COLO829 (cell line): ENCODE results near the gene ZDHHC12.

Source experiments
- DNase-seq: peaks from one replicate; pipeline ENCODE4 v3.0.0; 2012; ENCODE audit warnings: low spot score

Gene ZDHHC12

DNA sequence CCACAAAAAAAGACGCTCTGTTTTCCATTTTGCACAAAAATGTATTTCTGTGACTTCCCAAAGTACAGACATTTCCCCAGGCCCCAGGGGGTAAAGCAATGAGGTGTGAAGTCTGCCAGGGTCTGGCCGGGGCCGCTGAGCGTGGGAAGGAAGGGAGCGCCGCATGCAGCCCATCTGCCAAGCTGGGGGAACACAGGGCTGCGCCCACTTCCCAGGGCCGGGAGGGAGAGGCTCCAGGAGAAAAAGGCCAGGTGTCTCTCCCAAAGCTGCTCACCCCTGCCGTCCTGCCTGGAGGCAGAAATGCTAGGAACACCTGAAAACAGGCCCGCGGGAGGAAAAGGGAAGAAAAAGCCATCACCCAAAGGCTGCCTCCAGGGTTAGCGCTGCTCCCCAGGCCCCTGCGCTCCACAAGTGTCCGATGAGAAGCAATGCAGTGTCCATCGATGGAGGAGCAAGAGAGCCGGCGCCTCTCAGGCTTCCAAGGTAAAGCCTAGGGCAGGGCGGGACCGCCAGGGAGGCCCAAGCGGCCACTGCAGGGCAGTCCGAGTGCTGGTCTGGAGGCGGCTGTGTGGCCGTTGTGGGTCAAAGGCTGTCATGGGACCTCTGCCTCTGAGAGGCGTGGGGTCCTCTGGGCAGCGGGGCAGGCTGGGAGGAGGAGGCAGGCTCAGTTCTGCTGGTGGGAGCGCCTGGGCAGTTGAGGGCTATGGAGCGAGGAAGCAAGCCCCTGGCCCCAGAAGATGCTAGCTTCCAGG, 6.0 kb upstream of the ZDHHC12 start:
- DNase-seq, result no peak

DNA sequence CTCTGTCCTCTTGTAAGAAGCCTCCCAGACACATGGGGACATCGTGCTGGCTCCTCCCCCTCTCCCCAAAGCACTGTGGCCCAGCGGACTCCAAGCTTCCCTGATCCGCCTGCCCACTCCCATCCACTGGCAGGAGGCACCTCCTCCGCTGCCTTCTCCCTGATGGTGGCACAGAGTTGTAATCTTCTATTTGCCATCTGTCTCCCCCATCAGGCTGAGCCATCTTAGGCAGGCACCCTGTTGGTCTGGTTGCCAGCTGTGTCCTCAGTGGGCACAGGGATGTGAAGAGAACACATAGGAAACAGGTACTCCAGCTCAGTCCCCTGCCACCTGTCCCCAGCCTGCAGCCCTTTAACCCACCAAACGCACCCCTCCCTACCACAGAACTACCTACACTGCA, 5.4 kb upstream of the ZDHHC12 start:
- no peak for DNase-seq

DNA sequence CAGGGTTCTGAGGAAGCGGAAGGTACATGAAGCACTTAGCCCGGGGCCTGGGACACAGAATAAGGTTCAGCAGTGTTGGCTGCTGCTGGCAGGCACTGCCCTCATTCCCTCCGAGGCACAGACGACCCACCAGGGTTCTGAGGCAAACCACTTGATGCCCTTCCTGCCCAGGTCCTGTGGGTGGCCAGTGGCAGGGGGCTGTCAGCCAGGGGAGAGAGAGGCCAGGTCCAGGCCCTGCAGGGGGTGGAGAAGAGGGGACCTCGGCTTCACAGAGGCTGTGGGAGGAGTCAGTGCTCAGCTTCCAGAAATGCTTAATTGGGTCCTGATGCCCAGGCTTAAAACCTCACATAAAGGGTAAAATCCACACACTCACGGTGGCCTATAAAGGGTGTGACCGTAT, 4.4 kb upstream of the ZDHHC12 start:
- DNase-seq, result no peak

DNA sequence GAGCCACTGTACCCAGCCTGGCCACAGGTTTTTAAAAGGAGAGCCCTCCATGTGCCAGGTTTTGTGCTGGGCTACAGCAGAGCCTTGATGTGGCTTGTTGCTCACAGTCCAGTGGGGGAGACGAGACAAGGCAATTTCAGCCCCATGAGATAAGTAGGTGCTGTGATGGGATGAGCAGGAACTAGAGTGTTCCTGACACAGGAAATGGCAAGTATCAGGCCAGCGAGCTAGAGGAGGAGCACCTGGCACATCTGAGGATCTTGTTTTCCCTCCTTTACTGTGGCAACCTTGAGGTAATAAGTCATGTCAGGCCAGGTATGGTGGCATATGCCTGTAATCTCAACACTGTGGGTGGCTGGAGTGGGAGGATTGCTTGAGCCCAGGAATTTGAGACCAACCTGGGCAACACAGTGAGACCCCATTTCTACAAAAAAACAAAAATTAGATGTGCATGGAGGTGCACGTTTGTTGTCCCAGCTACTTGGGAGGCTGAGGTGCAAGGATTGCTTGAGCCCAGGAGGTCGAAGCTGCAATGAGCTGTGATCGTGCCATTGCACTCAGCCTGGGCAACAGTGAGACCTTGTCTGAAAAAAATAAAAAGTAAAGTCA, 3.8 kb upstream of the ZDHHC12 start:
- DNase-seq, result no peak

DNA sequence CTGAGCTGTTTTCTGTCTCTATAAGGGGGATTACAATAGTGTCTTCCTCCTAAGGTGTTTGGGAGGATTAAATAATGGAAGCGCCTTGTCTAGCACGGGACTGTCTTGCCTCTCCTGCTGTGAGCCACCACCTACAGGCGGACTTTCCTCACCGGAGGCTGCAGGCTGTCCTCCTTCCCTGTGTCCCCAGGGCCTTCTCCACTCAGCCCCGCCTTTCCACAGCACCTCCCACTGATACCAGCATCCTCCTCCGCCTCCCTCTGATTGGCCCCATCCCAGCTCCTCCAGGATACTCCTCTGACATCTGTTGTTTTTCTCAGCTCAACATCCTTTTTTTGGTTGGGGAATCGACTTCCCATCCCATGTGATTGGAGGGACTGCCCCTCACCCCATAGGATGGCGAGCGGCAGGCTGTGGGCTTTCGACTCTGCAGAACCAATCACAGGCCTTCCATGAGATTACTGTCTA, 851 bp upstream of the ZDHHC12 start:
- peak; percentile 72 for DNase-seq

DNA sequence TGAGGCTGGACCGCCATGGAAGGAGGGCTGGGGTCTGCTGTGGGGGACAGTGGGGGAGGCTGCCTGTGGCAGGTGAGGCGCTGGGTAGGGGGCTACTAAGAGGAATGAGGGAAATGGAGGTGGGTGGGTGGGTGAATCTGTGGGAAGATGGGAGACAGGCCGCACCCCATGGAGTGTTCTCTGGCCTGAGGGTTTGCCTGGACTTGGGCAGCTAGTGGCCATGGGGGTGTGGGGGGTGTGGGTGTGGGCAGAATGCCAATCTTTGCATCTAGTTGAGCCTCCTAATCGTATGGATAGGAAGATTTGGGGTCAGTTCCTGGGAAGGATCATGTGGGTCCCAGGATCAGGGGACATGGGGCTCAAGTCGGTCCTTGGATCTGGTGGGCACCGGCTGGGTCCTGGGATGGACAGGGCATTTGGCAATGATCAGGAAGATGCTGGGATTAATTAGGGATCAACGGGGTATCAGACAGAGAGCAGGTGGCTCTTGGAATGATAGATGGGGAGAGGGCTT, 518 bp downstream of the ZDHHC12 start:
- DNase-seq, result peak; percentile 23

DNA sequence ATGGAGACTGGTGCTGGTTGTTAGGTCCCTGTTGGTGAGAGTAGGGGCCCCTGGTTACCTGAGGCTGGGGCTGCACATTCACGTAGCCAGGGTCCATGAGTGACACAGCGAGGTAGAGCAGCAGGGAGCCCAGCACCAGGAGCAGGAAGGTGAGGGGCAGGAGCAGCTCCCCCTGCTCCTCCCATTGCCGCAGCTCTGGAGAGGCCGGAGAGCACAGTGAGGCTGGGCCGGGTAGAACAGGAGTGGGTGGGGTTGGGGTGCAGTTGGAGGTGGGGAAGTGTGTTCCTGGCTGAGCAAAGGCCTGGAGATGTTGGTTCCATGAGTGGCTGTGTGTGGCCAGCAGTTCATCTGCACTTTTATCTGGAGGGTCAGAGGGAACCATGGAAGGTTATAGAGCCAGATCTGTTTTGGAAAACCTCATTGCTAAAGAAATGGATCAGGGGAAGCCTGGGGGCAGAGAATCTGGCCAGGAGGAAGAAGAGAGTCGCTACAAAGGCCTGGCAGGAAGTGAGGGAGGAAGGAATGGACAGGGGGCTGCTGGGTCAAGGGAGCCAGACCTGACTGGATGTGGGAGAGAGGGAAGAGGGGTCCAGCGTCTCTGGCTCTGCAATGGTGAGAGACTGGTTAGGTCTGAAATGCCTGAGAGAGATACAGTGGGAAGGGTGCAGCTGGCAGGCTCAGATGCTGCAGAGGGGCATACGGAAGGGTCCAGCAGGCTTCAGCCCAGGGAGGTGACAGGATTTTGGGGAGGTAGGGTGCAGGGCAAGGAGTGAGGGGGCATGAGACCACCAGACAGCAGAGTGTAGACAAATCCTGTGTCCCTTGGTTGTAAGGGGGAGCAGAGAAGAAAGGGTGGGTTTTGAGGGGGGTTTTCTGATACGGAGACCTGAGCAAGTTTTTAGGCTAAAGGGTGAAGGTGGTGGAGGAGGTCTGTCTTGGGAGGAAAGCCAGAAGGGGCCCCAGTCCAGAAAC, 1.3 kb downstream of the ZDHHC12 start:
- no peak for DNase-seq

DNA sequence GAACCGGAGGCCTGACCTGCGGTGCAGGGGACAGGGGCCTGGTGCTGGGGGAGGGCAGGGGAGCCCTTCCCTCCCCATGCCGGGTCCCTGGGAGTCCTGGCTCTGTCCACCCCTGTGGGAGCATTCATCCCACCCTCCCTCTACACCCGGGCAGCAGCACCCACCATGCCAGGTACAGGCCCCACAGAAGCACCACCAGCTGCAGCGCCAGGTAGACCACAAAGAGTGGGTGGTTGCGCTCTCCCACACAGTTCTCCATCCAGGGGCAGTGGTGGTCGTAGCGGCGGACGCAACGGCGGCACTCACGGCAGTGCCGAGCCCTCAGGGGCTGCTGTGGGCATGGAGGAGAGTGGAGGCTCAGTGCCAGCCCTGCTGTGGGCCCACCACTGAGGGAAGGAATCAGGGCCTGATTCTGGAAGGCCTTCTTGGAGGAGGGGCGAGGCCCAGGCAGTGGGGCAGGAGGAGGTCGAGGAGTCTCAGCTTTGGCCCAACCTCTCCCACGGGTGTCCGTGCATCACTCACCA, 2.4 kb downstream of the ZDHHC12 start:
- no peak for DNase-seq

DNA sequence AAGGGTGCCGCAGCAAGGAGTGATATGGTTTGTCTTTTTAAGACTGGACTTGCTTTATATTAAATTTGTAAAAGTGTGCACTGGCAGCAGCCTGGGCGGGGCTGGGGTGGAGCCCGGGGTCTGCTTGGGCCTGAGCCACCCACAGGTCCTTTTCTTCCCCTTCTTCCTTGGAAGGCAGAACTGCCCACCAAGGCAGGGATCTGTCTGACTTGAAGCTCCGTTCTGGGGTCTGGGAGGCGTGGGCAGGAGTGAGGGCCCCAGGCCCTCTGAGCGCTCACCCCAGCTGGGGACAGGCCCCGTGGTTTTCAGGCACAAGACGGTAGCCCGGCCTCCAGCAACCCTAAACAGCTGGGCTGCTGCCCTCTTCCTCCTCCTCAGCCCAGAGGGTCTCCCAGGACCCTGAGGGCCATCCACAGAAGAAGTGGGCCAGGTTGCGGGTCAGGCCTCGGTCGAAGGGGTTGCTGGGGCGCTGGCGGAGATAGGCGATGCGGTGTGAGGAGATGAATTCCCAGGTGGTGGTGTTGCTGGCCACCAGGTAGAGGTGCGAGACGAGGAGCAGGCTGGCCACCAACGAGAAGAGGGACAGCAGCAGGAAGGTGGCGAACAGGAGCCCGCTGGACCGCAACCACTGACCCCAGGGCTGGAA, 3.0 kb downstream of the ZDHHC12 start:
- DNase-seq, result no peak

DNA sequence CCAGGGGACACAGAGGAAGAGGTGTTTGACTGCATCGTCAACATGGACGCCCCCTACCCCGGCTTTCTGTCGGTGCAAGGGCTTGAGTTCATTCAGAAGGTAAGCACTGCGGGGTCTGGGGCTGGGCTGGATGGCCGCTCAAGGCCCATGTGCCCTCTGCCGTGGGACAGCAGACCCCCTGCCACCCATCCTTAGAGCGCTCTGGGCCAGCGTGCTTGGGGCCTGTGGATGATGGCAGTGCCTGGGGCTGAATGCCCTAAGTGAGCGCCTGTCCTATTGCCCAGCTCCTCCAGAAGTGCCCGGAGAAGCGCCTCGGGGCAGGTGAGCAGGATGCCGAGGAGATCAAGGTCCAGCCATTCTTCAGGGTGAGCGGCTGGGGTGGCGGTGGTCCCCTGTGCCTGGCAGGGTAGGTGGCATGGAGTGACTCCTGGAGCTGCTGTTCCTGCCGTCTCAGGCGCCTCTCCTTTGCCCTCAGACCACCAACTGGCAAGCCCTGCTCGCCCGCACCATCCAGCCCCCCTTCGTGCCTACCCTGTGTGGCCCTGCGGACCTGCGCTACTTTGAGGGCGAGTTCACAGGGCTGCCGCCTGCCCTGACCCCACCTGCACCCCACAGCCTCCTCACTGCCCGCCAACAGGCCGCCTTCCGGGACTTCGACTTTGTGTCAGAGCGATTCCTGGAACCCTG, 3.9 kb downstream of the ZDHHC12 start:
- DNase-seq, result no peak

DNA sequence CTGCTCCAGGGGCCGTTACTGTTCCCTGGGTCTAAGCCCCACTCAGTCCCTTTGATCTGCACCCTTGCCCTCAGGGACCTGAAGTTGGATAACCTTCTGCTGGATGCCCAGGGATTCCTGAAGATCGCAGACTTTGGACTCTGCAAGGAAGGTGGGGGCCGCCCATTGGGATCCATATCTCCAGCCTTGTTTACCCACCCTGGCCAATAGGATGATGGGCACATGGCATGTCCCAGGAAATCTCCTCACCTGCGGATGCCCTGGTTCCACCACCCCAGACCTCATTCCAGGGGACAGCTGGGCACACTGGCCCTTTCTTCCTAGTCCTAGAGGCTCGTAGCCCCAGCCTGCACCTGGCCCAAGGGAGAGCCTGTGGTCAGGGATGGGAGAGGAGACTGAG, 5.5 kb downstream of the ZDHHC12 start:
- no peak for DNase-seq

DNA sequence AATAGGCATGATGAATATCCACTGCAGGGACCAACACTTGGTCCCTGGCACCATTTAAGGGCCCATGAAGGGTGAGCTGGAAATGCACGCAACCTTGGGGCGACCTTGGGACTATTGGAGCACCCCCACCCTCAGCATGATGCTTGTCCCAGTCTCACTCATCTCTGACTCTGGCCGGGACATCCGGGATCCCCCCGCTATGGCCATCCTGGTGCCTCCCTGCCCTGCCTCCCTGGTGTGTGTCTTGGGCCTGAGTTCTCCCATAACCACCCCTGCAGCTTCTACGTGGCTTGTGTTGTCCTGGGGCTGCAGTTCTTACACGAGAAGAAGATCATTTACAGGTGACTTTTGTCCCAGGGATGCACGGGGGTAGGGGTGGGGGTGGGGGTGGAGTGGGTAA, 5.9 kb downstream of the ZDHHC12 start:
- no peak for DNase-seq

DNA sequence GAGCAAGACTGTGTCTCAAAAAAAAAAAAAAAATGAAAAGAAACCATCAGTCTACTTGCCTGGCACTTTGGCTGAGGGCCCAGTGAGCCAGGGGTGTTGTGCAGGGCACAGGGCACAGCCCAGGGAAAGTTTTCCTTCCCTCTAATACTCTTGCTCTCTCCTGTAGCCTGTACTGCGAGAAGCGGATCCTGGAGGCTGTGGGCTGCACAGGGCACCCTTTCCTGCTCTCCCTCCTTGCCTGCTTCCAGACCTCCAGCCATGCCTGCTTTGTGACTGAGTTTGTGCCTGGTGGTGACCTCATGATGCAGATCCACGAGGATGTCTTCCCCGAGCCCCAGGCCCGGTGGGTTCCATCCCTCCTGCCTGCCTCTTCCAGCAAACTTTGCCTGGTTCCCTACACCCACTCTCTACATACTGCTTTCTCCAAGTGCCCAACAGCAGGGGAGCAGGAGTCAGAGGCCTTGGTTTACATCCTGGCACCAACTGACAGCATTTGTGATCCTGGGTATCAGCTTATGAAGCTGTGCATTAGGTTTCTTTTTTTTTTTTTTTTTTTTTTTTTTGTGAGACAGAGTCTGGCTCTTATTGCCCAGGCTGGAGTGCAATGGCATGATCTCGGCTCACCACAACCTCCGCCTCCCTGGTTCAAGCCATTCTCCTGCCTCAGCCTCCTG, 7.2 kb downstream of the ZDHHC12 start:
- no peak for DNase-seq

DNA sequence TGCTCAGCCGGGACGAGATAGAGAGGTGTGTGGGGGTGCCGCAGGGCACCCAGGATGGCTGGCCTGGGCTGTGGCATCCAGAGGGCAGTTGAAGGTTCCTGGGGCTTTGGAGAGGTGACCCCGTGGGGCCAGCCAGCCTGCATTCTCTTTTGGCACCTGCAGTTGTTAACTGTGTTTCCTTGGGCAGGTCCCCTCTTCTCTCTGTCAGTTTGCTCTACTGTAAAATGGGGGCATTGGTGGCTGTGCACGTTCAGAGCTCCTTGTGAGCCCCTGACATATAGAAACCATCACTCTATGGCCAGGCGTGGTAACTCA, 8.5 kb downstream of the ZDHHC12 start:
- DNase-seq, result no peak

DNA sequence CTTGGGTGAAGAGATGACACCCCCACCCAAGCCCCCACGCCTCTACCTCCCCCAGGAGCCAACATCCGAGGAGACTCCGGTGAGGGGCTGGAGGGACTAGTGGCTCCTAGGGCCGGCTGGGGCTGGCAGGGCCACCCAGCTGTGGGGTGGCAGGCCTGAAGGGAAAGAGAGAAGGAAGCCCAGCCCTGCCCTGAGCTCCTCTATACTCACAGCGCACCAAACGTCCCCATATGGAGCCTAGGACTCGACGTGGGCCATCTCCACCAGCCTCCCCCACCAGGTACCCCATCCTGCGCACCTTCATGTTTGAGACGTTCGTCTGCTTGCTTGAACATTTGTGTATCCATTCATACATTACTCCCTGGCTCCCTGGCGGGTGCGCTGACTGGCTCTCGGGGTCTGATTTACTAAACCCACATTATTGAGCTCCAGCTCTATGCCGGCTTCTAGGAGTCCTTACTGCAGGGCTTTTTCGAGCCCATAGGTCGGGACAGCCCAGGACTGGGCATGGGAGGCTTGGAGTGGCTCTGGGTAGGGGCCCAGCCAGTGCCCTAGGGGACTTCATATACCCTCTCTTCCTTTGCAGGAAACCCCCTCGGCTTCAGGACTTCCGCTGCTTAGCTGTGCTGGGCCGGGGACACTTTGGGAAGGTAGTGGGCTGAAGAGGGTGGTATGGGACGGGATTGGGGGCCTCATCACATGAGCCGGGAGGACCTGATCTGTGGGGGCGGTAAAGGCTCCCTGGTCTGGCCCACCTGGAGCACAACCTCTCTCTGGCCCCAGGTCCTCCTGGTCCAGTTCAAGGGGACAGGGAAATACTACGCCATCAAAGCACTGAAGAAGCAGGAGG, 9.1 kb downstream of the ZDHHC12 start:
- no peak for DNase-seq

DNA sequence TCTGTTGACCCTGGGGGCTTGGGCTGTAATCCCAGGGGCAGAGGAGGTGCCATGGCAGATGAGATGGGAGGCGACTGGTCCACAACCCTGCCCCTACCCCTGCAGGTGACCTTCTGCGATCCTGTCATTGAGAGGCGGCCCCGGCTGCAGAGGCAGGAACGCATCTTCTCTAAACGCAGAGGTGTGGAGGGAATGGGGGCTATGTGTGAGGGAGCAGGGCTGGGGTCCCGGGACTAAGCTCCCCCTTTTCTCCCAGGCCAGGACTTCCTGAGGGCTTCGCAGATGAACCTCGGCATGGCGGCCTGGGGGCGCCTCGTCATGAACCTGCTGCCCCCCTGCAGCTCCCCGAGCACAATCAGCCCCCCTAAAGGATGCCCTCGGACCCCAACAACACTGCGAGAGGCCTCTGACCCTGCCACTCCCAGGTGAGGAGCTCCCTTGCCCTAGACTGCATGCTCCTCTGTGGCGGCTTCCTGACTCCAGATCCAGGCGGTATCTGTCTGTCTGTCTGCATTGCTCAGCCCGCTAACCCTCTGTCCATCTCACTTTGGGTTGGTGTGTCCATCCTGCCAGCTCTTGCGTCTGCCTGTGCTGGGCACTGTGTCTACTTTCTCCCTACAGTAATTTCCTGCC, 9.9 kb downstream of the ZDHHC12 start:
- no peak for DNase-seq

DNA sequence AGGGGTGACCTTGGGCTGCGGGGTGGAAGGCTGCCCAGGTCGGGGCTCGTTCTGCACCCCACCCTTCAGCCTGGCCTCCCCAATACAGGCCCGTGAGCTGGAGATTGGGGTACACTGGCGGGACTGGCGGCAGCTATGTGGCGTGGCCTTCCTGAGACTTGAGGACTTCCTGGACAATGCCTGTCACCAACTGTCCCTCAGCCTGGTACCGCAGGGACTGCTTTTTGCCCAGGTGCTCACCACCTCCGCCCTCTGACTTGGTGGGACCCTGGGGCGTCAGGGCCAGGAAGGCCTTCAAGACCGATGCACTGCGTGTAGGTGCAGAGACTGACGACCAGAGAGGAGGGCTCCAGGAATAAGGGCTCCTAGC, 10.5 kb downstream of the ZDHHC12 start:
- no peak for DNase-seq

DNA sequence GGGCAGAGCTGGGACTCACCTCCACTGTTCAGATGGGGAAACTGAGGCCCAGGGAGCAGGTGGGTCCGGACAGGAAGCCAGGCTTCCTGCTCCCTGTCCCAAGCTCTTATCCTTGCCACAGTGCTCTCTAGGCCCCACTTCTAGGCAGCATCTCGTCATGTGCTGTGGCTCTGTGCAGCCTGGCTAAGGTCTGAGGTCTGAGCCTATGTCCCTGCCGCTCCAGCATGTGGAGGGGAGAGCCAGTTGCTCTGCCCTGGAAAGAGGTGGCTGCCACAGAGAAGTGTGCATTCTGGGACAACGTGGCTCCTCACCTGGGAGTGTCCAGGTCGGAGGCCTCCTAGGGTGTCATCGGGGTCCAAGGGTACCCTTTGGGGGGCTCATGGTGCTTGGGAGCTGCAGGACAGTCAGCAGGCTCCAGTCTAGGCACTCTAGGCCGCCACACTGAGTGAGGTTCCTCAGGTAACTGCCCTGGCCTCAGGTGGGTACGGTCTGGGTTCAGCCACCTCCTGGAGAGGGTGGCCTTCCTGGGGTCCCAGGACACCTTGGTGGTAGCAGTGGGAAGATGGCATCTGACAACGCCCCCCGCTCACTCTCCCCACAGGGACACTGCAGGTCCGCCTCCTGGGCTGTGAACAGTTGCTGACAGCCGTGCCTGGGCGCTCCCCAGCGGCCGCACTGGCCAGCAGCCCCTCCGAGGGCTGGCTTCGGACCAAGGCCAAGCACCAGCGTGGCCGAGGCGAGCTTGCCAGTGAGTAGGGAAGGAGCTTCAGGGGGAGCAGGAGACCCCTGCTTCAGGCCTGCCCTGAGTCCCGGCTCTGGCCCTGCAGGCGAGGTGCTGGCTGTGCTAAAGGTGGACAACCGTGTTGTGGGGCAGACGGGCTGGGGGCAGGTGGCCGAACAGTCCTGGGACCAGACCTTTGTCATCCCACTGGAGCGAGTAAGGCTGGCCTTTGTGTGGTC, 11.2 kb downstream of the ZDHHC12 start:
- no peak for DNase-seq
